Measurements from ENCODE around the gene TOMM34. TPM values are rescaled to one million over a fixed set of nuclear protein-coding genes. Genes with fewer than 3 reads are reported as not detected.

The TOMM34 gene
- total and polyA plus RNA-seq, 2 donors (not counting 1 experiment from before 2014, with no cell fraction given), result 15.5 to 25.6 TPM

DNA sequence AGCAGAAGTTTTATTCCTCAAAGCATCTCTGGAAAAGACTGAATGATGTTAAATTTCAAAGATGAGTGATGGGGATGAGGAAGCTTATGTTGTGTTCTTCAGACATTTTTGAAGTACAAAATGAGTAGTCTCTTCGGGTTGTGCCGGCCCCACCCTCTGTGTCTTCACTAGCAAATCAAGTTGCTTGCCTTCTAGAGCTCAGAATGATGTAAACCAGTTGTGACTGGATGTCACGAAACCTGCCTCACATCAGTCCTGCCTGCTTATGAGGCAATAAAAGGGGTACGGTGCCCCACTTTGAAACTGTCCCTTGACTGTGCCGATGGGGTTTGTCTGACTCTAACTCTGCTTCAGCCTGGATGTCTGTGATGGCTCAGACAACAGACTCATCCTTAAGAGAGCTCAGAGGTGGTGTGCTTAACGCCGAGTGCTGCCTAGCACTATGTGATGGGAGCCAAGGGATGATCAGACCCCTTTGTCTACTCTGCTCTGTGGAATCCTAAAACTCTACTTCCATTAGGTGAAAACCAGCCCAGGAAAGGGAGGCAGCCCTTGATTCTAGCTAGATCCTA, 19.0 kb downstream of the TOMM34 start:
- H3K9me3 ChIP-seq (ENCODE audit: control insufficient read depth, insufficient read depth, low read depth, low read length), result no peaks in the 10 kb centered on the region
- TF ChIP-seq EZH2 (IDR thresholded peaks at IDR 0.05; ENCODE audit: low read length, missing control alignments), result no peak
- TF ChIP-seq, protein P1, sequence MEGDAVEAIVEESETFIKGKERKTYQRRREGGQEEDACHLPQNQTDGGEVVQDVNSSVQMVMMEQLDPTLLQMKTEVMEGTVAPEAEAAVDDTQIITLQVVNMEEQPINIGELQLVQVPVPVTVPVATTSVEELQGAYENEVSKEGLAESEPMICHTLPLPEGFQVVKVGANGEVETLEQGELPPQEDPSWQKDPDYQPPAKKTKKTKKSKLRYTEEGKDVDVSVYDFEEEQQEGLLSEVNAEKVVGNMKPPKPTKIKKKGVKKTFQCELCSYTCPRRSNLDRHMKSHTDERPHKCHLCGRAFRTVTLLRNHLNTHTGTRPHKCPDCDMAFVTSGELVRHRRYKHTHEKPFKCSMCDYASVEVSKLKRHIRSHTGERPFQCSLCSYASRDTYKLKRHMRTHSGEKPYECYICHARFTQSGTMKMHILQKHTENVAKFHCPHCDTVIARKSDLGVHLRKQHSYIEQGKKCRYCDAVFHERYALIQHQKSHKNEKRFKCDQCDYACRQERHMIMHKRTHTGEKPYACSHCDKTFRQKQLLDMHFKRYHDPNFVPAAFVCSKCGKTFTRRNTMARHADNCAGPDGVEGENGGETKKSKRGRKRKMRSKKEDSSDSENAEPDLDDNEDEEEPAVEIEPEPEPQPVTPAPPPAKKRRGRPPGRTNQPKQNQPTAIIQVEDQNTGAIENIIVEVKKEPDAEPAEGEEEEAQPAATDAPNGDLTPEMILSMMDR (conservative IDR thresholded peaks at IDR 0.05 in 1 of 2, IDR thresholded peaks at IDR 0.05 in 1 of 2; ENCODE audit: low read depth in 1 of 2, low read length in 2 of 2), result no peak
- H3K9ac ChIP-seq (ENCODE audit: insufficient read depth, low read length), result no peak overlapping the region
- no peaks in the 10 kb centered on the region for H3K4me1 ChIP-seq (ENCODE audit: control insufficient read depth, extremely low read depth, insufficient read depth, low read length)
- H2AFZ ChIP-seq (ENCODE audit: low read length), result no peak overlapping the region
- no peak for DNase-seq (ENCODE audit: low read depth in 2 of 2)
- H3K4me2 ChIP-seq (ENCODE audit: extremely low read depth, insufficient read depth, low read length), result no peak overlapping the region
- H3K36me3 ChIP-seq (ENCODE audit: control insufficient read depth, insufficient read depth, low read length), result peaks cover 19% of the 10 kb centered on the region
- no peak overlapping the region for H3K4me3 ChIP-seq (replicated peaks in 1 of 4; ENCODE audit: control extremely low read depth in 1 of 4, insufficient read depth in 1 of 4, low read depth in 3 of 4, low read length in 4 of 4)
- H4K20me1 ChIP-seq (ENCODE audit: control insufficient read depth, extremely low read depth, insufficient read depth, low read length), result no peaks in the 10 kb centered on the region
- H3K27me3 ChIP-seq (ENCODE audit: control insufficient read depth, insufficient read depth, low read length), result no peaks in the 10 kb centered on the region
- H3K27ac ChIP-seq (ENCODE audit: insufficient read depth, low read length), result no peak overlapping the region
- H3K79me2 ChIP-seq (ENCODE audit: control insufficient read depth, insufficient read depth, low read length), result no peaks in the 10 kb centered on the region

DNA sequence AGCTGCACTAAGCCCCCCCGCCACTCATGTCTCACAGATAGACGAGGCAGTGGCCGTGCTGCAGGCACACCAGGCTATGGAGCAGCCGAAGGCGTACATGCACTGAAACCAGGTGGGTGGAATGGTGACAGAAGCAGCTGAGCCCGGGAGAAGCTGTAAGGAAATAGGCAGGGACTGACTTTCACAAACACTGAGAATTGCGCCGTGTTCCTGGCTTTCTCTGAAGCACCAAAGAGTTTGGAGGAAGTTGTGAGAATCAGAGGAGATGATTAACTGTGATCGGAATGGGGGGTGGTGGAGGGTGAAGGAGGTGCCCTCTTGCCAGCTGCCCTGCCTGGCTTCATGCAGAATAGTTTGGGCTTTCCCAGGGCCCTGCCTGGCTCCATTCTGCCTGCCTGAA, 21.6 kb downstream of the TOMM34 start:
- Histone ChIP-seq H3K4me1 (ENCODE audit: control insufficient read depth, extremely low read depth, insufficient read depth, low read length) (no peaks in the 10 kb centered on the region), H3K79me2 (ENCODE audit: control insufficient read depth, insufficient read depth, low read length) (no peaks in the 10 kb centered on the region), H3K27ac (ENCODE audit: insufficient read depth, low read length) (no peak overlapping the region), H4K20me1 (ENCODE audit: control insufficient read depth, extremely low read depth, insufficient read depth, low read length) (no peaks in the 10 kb centered on the region), H3K4me2 (ENCODE audit: extremely low read depth, insufficient read depth, low read length) (no peak overlapping the region), H3K27me3 (ENCODE audit: control insufficient read depth, insufficient read depth, low read length) (no peaks in the 10 kb centered on the region), H3K9me3 (ENCODE audit: control insufficient read depth, insufficient read depth, low read depth, low read length) (no peaks in the 10 kb centered on the region), H2AFZ (ENCODE audit: low read length) (no peak overlapping the region), H3K36me3 (ENCODE audit: control insufficient read depth, insufficient read depth, low read length) (peaks cover 19% of the 10 kb centered on the region), H3K9ac (ENCODE audit: insufficient read depth, low read length) (no peak overlapping the region), H3K4me3 (replicated peaks in 1 of 4; ENCODE audit: control extremely low read depth in 1 of 4, insufficient read depth in 1 of 4, low read depth in 3 of 4, low read length in 4 of 4) (no peak overlapping the region)
- TF ChIP-seq, protein P1 (conservative IDR thresholded peaks at IDR 0.05 in 1 of 2, IDR thresholded peaks at IDR 0.05 in 1 of 2; ENCODE audit: low read depth in 1 of 2, low read length in 2 of 2), result no peak
- TF ChIP-seq EZH2 (IDR thresholded peaks at IDR 0.05; ENCODE audit: low read length, missing control alignments), result no peak
- DNase-seq (ENCODE audit: low read depth in 2 of 2), result no peak

DNA sequence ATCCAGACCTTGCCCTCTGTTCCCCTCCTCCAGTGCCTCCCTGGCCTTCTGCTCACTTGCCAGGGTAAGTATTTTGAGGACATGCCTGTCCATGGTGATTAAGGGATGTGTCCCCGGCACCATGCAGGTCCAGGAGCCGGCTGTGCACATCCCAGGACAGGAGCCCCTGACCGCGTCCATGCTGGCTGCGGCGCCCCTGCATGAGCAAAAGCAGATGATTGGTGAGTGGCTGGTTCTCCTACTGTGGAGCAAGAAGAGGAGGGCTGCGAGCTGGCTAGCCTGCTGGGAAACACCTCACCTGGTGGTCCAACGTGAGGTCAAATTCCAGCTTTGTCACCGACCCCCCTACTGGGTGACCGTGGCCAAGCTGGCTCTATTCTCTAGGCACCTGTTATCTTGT, 23.7 kb downstream of the TOMM34 start:
- Histone ChIP-seq H2AFZ (ENCODE audit: low read length) (no peak overlapping the region), H3K27me3 (ENCODE audit: control insufficient read depth, insufficient read depth, low read length) (no peaks in the 10 kb centered on the region), H3K4me2 (ENCODE audit: extremely low read depth, insufficient read depth, low read length) (no peak overlapping the region), H3K79me2 (ENCODE audit: control insufficient read depth, insufficient read depth, low read length) (no peaks in the 10 kb centered on the region), H3K4me3 (replicated peaks in 1 of 4; ENCODE audit: control extremely low read depth in 1 of 4, insufficient read depth in 1 of 4, low read depth in 3 of 4, low read length in 4 of 4) (no peak overlapping the region), H3K4me1 (ENCODE audit: control insufficient read depth, extremely low read depth, insufficient read depth, low read length) (no peaks in the 10 kb centered on the region), H3K9ac (ENCODE audit: insufficient read depth, low read length) (no peak overlapping the region), H3K9me3 (ENCODE audit: control insufficient read depth, insufficient read depth, low read depth, low read length) (no peaks in the 10 kb centered on the region), H3K27ac (ENCODE audit: insufficient read depth, low read length) (no peak overlapping the region), H3K36me3 (ENCODE audit: control insufficient read depth, insufficient read depth, low read length) (peaks cover 9% of the 10 kb centered on the region), H4K20me1 (ENCODE audit: control insufficient read depth, extremely low read depth, insufficient read depth, low read length) (no peaks in the 10 kb centered on the region)
- TF ChIP-seq, protein P1 (conservative IDR thresholded peaks at IDR 0.05 in 1 of 2, IDR thresholded peaks at IDR 0.05 in 1 of 2; ENCODE audit: low read depth in 1 of 2, low read length in 2 of 2), result no peak
- TF ChIP-seq EZH2 (IDR thresholded peaks at IDR 0.05; ENCODE audit: low read length, missing control alignments), result no peak
- no peak for DNase-seq (ENCODE audit: low read depth in 2 of 2)
